OCI-LY3 (cell line): Measurements from ENCODE around the gene PDGFC.

ENCODE experiments used
- H2AFZ ChIP-seq: fragments of 200-600, 300-600 bp; shearing (Covaris generic); 2 replicates; pipeline ENCODE4 v1.6.0; 2014; ENCODE audit warnings: antibody characterized with exemption, low read depth, low read length
- H3K27ac ChIP-seq: fragments of 200-600, 300-600 bp; sonication (generic); 2 replicates; pipeline ENCODE4 v1.5.1; 2014; ENCODE audit warnings: mild to moderate bottlenecking, low read length, moderate library complexity, mixed read lengths
- H3K27me3 ChIP-seq: fragments of 200-600, 300-600 bp; sonication (generic); 2 replicates; pipeline ENCODE4 v1.6.1; 2014; ENCODE audit warnings: low read depth, low read length, mixed read lengths
- H3K36me3 ChIP-seq: fragments of 200-600, 300-600 bp; sonication (generic); replicated peaks from 2 replicates; pipeline ENCODE3; 2014; ENCODE audit warnings: low read depth, low read length, mixed read lengths
- H3K4me1 ChIP-seq: fragments of 300-600, 200-600 bp; sonication (generic); 2 replicates; pipeline ENCODE4 v1.6.1; 2014; ENCODE audit warnings: low read length, mixed read lengths
- H3K4me2 ChIP-seq: fragments of 200-600, 300-600 bp; sonication (generic); 2 replicates; pipeline ENCODE4 v1.6.1; 2014; ENCODE audit warnings: low read length, mixed read lengths
- H3K4me3 ChIP-seq: fragments of 300-600, 200-600 bp; sonication (generic); 2 replicates; pipeline ENCODE4 v1.5.1; 2014; ENCODE audit warnings: antibody characterized with exemption, mild to moderate bottlenecking, low read length, moderate library complexity
- H3K79me2 ChIP-seq: fragments of 300-600, 200-600 bp; shearing (Covaris generic); 2 replicates; pipeline ENCODE4 v1.6.1; 2014; ENCODE audit warnings: mild to moderate bottlenecking, low read length, mixed read lengths
- H3K9ac ChIP-seq: fragments of 300-600, 200-600 bp; shearing (Covaris generic); 2 replicates; pipeline ENCODE4 v1.6.0; 2014; ENCODE audit warnings: mild to moderate bottlenecking, low read length, moderate library complexity
- H3K9me3 ChIP-seq: fragments of 200-600, 300-600 bp; shearing (Covaris generic); 2 replicates; pipeline ENCODE4 v1.6.1; 2014; ENCODE audit warnings: low read length, mixed read lengths; ENCODE audit not compliant: insufficient read depth
- H4K20me1 ChIP-seq: fragments of 200-600, 300-600 bp; sonication (generic); 2 replicates; pipeline ENCODE4 v1.6.1; 2016; ENCODE audit warnings: low read length, mixed read lengths; ENCODE audit not compliant: insufficient read depth
- CTCF ChIP-seq: fragments of 200-600, 300-600 bp; sonication (generic); IDR thresholded peaks from 2 replicates; pipeline ENCODE4 v1.5.1; 2014; ENCODE audit warnings: antibody characterized with exemption, low read length, low read depth
- EZH2phosphoT487 ChIP-seq: fragments of 200-600 bp; shearing (Covaris generic); IDR thresholded peaks from 2 replicates; pipeline ENCODE4 v1.6.1; 2018; ENCODE audit warnings: antibody characterized with exemption, mixed run types, low read depth

The PDGFC gene

GRCh38 chr4:156998500-156999174, 27.0 kb upstream of the PDGFC start:
- no peaks in the 10 kb centered on the region for H3K79me2 ChIP-seq
- H3K4me1 ChIP-seq = no peaks in the 10 kb centered on the region
- H3K36me3 ChIP-seq = no peaks in the 10 kb centered on the region
- no peak overlapping the region for H3K4me3 ChIP-seq
- no peaks in the 10 kb centered on the region for H4K20me1 ChIP-seq
- no peak overlapping the region for H2AFZ ChIP-seq
- no peaks in the 10 kb centered on the region for H3K27me3 ChIP-seq
- no peak overlapping the region for H3K4me2 ChIP-seq
- no peaks in the 10 kb centered on the region for H3K9me3 ChIP-seq
- H3K27ac ChIP-seq = no peak overlapping the region
- H3K9ac ChIP-seq = no peak overlapping the region
- no peak for TF ChIP-seq EZH2phosphoT487
- no peak for TF ChIP-seq CTCF

DNA sequence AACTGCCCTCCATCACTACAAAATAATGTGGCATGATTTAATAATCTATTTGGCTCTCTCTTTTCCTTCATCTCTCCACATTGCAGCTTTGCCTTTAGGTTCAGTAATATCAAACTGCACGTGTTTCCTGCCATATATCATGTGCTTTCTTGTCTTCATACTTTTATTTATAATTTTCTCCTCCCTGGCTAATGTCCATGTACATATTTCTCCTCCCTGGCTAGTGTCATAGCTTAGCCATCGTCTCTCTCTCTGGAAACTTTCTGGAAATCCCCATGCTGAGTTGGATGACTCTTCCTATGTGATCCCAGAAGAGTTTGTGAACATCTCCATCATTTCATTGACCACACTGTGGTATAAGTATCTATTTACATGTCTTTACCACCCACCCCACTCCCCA, 21.3 kb upstream of the PDGFC start:
- no peak overlapping the region for H2AFZ ChIP-seq
- peaks cover 15% of the 10 kb centered on the region; the same call in 1 of the 2 replicates for H3K9me3 ChIP-seq
- TF ChIP-seq EZH2phosphoT487 (no peak), CTCF (no peak)
- no peaks in the 10 kb centered on the region for H3K79me2 ChIP-seq
- no peak overlapping the region for H3K27ac ChIP-seq
- no peaks in the 10 kb centered on the region for H3K27me3 ChIP-seq
- H3K4me1 ChIP-seq = no peaks in the 10 kb centered on the region
- no peak overlapping the region for H3K4me3 ChIP-seq
- no peak overlapping the region for H3K4me2 ChIP-seq
- H3K9ac ChIP-seq = no peak overlapping the region
- H4K20me1 ChIP-seq = no peaks in the 10 kb centered on the region
- peaks cover 14% of the 10 kb centered on the region for H3K36me3 ChIP-seq

- H3K27me3 ChIP-seq = no peaks in the 10 kb centered on the region
- no peaks in the 10 kb centered on the region for H3K4me1 ChIP-seq
- peaks cover 15% of the 10 kb centered on the region for H3K36me3 ChIP-seq
- H3K9me3 ChIP-seq = peaks cover 18% of the 10 kb centered on the region; the same call in 1 of the 2 replicates
- no peak overlapping the region for H3K9ac ChIP-seq
- H3K79me2 ChIP-seq = no peaks in the 10 kb centered on the region
- no peak overlapping the region for H3K27ac ChIP-seq
- no peak overlapping the region for H3K4me2 ChIP-seq
- H2AFZ ChIP-seq = no peak overlapping the region
- H4K20me1 ChIP-seq = no peaks in the 10 kb centered on the region
- H3K4me3 ChIP-seq = no peak overlapping the region
- TF ChIP-seq CTCF (no peak), EZH2phosphoT487 (no peak)
Measured at GRCh38 chr4:156991161-156991560, 19.6 kb upstream of the PDGFC start.

GRCh38 chr4:156983366-156983765, 11.8 kb upstream of the PDGFC start:
- Histone ChIP-seq H3K4me1 (no peaks in the 10 kb centered on the region), H3K9ac (no peak overlapping the region), H2AFZ (no peak overlapping the region), H3K4me3 (no peak overlapping the region), H3K27ac (no peak overlapping the region), H3K9me3 (0 out of 2 replicates have a peak, but pooled peaks cover 6% of the 10 kb centered on the region), H3K36me3 (peaks cover 6% of the 10 kb centered on the region), H3K27me3 (no peaks in the 10 kb centered on the region), H4K20me1 (no peaks in the 10 kb centered on the region), H3K4me2 (no peak overlapping the region), H3K79me2 (no peaks in the 10 kb centered on the region)
- peak; percentile 18; the same call in 1 of the 2 replicates for TF ChIP-seq CTCF
- TF ChIP-seq EZH2phosphoT487 = no peak
